Measurements from ENCODE around the gene BLACAT1. TPM values are rescaled to one million over a fixed set of nuclear protein-coding genes. Genes with fewer than 3 reads are reported as not detected.

The BLACAT1 gene
- total and polyA plus RNA-seq, 2 of the 13 experiments (the other 11 are each of a cell fraction or from before 2014, with no cell fraction given), result 1.2 to 2.8 TPM

DNA sequence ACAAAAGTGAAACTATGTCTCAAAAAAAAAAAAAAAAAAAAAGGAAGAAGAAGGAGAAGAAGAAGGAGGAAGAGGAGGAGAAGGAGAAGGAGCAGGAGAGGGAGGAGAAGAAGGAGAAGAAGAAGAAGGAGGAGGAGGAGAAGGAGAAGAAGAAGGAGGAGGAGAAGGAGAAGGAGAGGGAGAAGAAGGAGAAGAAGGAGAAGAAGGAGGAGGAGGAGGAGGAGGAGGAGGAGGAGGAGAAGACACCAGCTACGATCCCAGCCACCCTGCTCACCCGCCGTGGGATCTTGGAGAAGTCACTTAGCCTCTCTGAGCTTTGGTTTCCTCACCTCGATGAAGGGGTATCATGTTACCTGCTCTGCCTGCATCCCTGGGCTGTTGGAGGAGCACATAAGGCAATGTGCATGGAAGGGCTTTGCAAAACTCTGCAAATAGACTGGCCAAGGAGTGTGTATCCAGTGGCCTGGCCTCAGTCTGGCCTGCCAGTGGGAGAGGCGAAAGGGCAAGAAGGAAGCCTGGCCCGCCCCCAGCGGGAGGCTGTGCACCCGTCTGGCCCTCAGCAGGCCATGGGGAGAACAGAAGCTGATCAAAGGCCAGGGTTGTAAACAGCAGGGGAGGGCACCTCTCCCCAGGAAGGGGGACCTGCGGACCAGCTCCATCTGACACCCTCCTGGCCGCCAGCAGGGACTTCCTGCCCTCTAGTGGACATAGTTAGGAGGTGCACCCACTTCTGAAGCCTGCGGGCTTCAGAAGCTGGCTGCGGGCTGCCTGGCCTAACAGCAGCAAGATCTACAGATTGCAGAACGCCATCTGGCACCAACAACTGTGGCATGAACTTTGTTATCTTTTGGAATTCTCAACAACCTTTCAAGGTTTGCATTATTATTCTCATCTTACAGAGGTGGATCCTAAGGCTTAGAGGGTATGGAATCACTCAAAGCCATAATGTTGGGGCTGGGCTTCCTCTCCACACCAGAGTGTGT is 29.4 kb upstream of the BLACAT1 start (continued):
- TF ChIP-seq ISL2 (CRISPR knock-in tag; IDR thresholded peaks at IDR 0.05), result peak; percentile 51; the same call in 1 of the 2 replicates
- TF ChIP-seq HES4 (CRISPR knock-in tag; IDR thresholded peaks at IDR 0.05; ENCODE audit: borderline replicate concordance), result no peak
- TF ChIP-seq, protein P1, sequence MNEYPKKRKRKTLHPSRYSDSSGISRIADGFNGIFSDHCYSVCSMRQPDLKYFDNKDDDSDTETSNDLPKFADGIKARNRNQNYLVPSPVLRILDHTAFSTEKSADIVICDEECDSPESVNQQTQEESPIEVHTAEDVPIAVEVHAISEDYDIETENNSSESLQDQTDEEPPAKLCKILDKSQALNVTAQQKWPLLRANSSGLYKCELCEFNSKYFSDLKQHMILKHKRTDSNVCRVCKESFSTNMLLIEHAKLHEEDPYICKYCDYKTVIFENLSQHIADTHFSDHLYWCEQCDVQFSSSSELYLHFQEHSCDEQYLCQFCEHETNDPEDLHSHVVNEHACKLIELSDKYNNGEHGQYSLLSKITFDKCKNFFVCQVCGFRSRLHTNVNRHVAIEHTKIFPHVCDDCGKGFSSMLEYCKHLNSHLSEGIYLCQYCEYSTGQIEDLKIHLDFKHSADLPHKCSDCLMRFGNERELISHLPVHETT (CRISPR knock-in tag; conservative IDR thresholded peaks at IDR 0.05), result no peak
- TF ChIP-seq ZNF205 (CRISPR knock-in tag; IDR thresholded peaks at IDR 0.05), result peak; percentile 55; the same call in 1 of the 2 replicates
- TF ChIP-seq, protein P2, sequence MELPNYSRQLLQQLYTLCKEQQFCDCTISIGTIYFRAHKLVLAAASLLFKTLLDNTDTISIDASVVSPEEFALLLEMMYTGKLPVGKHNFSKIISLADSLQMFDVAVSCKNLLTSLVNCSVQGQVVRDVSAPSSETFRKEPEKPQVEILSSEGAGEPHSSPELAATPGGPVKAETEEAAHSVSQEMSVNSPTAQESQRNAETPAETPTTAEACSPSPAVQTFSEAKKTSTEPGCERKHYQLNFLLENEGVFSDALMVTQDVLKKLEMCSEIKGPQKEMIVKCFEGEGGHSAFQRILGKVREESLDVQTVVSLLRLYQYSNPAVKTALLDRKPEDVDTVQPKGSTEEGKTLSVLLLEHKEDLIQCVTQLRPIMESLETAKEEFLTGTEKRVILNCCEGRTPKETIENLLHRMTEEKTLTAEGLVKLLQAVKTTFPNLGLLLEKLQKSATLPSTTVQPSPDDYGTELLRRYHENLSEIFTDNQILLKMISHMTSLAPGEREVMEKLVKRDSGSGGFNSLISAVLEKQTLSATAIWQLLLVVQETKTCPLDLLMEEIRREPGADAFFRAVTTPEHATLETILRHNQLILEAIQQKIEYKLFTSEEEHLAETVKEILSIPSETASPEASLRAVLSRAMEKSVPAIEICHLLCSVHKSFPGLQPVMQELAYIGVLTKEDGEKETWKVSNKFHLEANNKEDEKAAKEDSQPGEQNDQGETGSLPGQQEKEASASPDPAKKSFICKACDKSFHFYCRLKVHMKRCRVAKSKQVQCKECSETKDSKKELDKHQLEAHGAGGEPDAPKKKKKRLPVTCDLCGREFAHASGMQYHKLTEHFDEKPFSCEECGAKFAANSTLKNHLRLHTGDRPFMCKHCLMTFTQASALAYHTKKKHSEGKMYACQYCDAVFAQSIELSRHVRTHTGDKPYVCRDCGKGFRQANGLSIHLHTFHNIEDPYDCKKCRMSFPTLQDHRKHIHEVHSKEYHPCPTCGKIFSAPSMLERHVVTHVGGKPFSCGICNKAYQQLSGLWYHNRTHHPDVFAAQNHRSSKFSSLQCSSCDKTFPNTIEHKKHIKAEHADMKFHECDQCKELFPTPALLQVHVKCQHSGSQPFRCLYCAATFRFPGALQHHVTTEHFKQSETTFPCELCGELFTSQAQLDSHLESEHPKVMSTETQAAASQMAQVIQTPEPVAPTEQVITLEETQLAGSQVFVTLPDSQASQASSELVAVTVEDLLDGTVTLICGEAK (IDR thresholded peaks at IDR 0.05), result no peak
- TF ChIP-seq, protein P2 (CRISPR knock-in tag; IDR thresholded peaks at IDR 0.05), result 0 out of 2 replicates have a peak, but pooled peaks have one; percentile 46
- TF ChIP-seq ZFYVE20 (CRISPR knock-in tag; IDR thresholded peaks at IDR 0.05; ENCODE audit: borderline replicate concordance, low read depth), result no peak
- TF ChIP-seq ZNF547 (CRISPR knock-in tag; IDR thresholded peaks at IDR 0.05), result no peak
- TF ChIP-seq ZNF607 (CRISPR knock-in tag; IDR thresholded peaks at IDR 0.05; ENCODE audit: borderline replicate concordance), result no peak
- no peak for TF ChIP-seq ZSCAN29 (CRISPR knock-in tag; conservative IDR thresholded peaks at IDR 0.05)
- TF ChIP-seq ELF4 (CRISPR knock-in tag; IDR thresholded peaks at IDR 0.05; ENCODE audit: borderline replicate concordance), result no peak
- no peak for TF ChIP-seq RERE (CRISPR knock-in tag; IDR thresholded peaks at IDR 0.05; ENCODE audit: low read depth)

Measured in HepG2 (cell line).